HG02884 (cell line): Measurements from ENCODE around the gene TPRX1.
"Not testable (repeated sequence)": the region's sequence is repeated elsewhere in the genome, so short reads cannot be mapped to it uniquely, and the experiment has no call there.

ENCODE experiments used
- ATAC-seq: cut with Tn5 transposase; IDR thresholded peaks from one replicate; pipeline ENCODE4 v1.9.1; 2021; ENCODE audit warnings: mild to moderate bottlenecking, moderate library complexity; ENCODE audit not compliant: unreplicated experiment

TPRX1 gene

DNA sequence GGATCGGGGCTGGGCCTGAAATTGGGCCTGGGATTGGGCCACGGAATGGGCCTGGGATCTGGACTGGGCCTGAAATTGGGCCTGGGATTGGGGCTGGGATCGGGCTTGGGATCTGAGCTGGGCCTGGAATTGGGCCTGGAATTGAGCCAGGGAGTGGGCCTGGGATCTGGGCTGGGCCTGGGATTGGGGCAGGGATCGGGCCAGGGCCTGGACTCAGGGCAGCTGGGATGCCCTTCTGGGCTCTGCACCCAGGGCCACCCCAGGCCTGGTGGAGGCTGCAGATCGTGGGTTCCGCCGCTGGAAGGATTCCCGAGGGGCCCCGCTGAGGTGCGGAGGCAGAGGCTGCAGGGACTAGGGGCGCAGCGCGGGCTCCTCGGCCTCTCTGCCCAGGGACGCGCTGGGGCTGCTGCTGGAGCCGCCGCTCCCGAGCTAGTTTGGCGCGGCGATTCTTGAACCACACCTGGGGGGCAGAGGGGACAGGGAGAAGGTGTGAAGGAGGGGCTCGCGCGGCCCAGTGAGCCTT lies 1.8 kb downstream of the TPRX1 start:
- ATAC-seq, result no peak

DNA sequence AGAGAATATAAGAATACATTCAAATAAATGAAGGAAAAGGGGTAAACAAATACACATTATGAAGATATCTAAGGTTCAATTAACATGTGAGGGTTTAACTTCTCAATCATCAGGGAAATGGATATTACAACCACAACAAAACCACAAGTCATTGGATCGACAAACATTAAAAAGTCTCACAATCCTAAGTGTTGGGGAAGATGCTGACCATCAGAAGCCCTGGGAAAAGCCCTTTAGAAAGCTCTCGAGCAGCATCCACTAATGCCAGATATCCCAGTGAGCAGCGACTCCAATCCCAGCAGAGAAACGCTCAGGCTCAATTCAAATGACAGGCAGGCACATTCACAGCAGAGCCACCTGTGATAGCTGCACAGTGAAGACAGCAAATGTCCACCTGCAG lies 3.1 kb downstream of the TPRX1 start:
- no peak for ATAC-seq

DNA sequence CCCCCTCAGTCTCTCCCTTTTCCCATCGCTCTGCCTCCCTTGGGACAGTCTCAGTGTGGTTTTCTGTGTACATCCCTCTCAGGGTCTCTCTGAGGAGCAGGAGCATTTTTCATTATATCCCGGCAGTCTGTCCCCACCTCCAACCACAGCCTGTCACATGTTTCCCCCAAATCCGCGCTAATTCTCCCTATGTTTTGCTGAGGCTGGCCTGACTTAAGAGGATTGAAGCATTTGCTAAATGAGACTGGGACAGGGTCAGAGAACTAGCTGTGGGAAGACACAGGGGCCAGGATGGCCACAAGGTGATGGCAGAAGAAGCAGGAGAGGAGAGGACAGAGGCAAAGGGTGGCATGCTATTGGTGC lies 5.5 kb downstream of the TPRX1 start:
- no peak for ATAC-seq

DNA sequence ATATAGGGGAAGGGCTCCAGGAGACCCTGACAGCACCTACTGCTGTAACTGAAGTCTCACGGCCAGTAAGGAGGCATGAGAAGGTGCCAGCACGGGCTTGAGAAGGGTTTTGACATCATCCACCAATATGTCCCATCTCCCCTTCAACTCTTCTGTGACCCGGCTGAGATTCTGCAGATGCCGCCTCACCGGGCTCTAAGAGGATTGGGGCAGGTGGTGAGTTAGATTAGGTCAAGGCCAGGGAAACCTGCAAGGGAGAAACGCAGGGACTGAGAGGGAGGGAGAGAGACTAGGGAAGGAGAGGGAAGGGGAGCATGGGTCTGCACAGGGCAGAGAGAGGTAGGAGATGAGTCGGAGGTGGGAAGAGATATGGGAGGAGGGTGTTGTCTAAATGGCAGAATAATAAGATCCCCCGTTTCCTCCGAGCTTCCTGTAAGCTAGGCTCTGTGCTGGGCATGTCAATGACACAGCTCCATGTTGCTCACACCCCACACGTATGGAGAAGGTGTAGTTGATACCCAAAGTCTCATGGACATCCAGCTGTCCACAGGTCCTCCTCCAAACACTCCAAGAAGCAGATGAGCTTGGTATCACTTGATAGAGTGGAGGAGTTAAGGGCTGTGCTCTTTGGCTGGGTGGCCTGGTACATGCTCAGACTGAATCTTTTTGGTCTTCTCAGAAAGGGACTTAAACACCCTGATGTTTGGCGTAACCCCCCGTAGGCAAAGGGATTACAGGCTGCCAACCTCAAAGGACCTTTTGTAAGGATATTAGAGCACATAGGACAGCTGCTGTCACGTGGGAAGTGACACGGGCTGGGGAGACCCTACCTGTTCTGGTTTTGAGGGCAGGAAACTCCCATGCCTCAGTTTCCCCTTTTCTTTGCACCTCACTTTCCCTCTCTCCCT lies 6.1 kb downstream of the TPRX1 start:
- no peak for ATAC-seq

- ATAC-seq, result no peak
Observed at GRCh38 chr19:47796785-47797184, 7.6 kb downstream of the TPRX1 start.

DNA sequence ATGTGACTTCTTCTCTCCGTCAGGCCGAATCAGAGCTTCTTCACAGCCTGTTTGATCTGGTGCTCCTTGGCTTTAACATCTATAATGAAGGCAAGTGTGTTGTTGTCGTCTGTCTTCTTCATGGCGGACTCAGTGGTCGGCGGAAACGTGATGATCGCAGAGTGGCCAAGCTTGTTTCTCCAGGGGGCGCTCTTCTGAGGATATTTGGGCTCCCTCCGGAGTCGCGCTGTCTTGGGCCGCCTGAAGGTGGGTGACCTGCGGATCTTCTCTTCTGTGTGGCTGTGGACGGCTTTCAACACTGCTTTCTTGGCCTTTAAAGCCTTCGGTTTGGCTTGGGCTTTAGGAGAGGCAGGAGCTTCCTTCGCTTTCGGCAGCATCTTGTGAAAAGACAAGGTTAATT lies 9.8 kb downstream of the TPRX1 start:
- no peak for ATAC-seq

GRCh38 chr19:47792616-47793015 lies 11.7 kb downstream of the TPRX1 start:
- ATAC-seq, result no peak

- no peak for ATAC-seq
Observed at GRCh38 chr19:47790398-47790814, 13.9 kb downstream of the TPRX1 start.

GRCh38 chr19:47789811-47790210 lies 14.5 kb downstream of the TPRX1 start:
- not testable (repeated sequence) for ATAC-seq

- ATAC-seq, result not testable (repeated sequence)
Observed at GRCh38 chr19:47787307-47787706, 17.0 kb downstream of the TPRX1 start.

- no peak for ATAC-seq
Observed at GRCh38 chr19:47786566-47786965, 17.8 kb downstream of the TPRX1 start.

DNA sequence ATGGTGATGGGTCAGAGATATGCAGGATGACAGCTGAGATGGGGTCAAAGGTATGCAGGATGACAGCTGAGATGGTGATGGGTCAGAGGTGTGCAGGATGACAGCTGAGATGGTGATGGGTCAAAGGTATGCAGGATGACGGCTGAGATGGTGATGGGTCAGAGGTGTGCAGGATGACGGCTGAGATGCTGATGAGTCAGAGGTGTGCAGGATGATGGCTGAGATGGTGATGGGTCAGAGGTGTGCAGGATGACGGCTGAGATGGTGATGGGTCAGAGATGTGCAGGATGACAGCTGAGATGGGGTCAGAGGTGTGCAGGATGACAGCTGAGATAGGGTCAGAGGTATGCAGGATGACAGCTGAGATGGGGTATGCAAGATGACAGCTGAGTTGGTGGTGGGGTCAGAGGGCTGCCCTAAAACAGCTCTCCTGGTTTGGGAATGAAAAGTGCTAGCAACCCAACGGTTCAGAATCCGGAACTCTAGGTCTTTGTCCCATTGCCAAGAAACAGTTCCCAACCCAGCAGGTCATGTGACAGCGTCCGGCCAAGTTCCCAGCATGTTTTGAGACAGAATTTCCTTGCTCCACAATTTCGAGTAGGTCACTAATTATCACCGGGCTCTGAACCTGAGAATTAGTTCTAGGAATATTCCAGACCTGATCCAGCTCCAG lies 22.6 kb downstream of the TPRX1 start:
- ATAC-seq, result no peak

DNA sequence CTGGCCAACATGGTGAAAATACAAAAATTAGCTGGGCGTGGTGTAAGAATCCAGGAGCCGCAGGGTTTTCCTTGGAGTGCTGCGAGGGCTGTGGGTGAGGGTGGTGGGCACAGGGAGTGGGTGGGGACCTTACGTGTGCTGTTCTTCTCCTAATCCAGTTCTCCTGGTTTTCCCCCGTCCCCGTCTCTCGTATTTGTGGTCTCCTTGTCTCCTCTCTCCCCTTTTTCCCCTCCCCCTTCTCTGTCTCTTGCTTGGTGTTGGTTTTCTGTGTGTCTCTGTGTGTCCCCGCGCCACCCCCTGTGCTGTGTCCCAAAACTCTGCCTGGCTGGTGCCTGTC lies 24.2 kb downstream of the TPRX1 start:
- ATAC-seq, result no peak

GRCh38 chr19:47779524-47780214 lies 24.7 kb downstream of the TPRX1 start:
- no peak for ATAC-seq

DNA sequence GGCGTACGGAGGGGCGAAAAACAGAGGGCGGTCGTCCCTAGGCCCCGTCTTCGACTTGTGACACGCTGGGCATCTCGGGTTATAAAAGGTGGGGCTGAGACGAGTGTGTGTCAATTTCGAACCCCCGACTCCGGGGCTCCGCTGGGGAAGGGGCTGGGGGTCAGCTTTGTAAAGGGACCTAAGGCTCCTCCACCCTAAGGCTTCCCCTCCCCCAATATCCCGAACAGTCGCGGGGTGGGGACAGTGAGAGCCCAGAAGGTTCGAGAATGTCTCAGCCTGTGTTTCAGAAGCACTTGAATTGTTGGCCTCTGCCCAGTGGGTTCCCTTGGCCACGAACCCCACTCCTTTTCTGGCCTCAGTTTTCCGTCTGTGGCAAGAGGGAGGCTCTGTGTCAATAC lies 25.4 kb downstream of the TPRX1 start:
- ATAC-seq, result no peak

- ATAC-seq, result peak; percentile 65
Observed at GRCh38 chr19:47778049-47778953, 26.1 kb downstream of the TPRX1 start, which contains the start of gene SELENOW. TSS of gene SELENOW (plus strand) at chr19:47778703. CDS start at chr19:47778786, 83 bp downstream.

DNA sequence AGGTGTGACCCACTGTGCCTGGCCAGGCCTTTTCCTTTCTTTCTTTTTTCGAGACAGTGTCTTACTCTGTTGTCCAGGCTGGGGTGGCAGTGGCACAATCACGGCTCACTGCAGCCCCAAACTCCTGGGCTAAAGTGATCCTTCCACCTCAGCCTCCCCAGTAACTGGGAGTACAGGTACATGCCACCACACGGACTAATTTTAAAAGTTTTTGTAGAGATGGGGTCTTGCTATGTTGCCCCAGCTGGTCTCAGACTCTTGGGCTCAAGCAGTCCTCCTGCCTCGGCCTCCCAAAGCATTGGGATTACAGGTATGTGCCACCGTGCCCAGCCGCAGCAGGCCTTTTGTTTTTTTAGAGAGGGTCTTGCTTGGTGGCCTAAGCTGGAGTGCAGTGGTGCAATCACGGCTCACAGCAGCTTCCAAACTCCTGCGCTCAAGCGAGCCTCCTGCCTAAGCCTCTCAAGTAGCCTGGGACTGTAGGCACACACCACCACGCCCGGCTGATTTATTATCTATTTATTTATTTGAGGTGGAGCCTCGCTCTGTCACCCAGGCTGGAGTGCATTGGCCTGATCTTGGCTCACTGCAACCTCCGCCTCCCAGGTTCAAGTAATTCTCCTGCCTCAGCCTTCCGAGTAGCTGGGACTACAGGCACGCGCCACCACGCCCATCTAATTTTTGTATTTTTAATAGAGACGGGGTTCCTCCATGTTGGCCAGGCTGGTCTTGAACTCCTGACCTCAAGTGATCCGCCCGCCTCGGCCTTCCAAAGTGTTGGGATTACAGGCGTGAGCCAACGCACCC lies 26.9 kb downstream of the TPRX1 start:
- not testable (repeated sequence) for ATAC-seq

DNA sequence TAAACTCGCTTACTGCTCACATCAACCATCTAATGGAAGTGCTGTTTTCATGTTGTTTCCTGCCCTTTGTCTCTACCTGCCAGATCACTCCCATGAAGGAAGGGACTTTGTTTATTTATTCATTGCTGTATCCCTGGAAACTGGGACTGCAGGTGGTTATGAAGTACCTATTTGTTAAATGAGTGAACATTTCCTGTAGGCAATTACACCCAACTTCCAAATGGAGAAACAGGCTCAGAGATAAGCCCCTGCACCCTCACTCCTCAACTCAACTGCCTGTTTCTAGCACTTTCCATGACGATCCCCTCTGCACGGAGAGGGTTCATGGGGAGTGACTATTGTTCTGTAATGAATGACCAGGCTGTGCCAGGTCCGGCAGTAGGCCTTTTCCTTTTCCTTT lies 27.8 kb downstream of the TPRX1 start:
- no peak for ATAC-seq

- ATAC-seq, result not testable (repeated sequence)
Observed at GRCh38 chr19:47771291-47771690, 33.1 kb downstream of the TPRX1 start.

DNA sequence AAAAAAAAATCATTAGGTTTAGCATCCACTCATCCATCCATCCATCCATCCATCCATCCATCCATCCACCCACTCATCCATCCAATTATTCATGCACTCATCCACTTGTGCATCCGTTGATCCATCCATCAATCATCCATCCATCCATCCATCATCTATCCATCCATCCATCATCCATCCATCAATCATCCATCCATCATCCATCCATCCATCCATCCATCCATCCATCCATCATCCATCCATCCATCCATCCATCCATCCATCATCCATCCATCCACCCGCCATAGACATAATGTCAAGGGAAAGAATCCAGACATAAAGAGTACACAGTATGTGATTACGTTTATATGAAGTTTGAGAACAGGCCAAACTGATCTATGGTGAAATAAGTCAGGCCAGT lies 34.8 kb downstream of the TPRX1 start:
- no peak for ATAC-seq
